Right lung (tissue), 10 donors: Measurements from ENCODE around the gene SREK1. TPM values are rescaled to one million over a fixed set of nuclear protein-coding genes. Genes with fewer than 3 reads are reported as not detected.
A peak's percentile ranks its signal among the peaks of the same experiment; 100 is the strongest.
"Not testable (repeated sequence)": the region's sequence is repeated elsewhere in the genome, so short reads cannot be mapped to it uniquely, and the experiment has no call there.

Experiments
- DNase-seq, 2 donors: peaks; one replicate each; pipeline ENCODE4 v3.0.0-alpha.2; 2013
- long read RNA-seq, 8 donors: transcript quantifications; one replicate each; lab custom pipeline, GENCODE V29; 2026
- polyA plus RNA-seq, 5 donors: library from polyadenylated mRNA; unstranded; fragments of 120-200 nt; gene quantifications; one replicate each; pipeline versions ENCODE4 v1.2.1 to v1.2.3, GENCODE V29; 2013; ENCODE audit warnings: inconsistent platforms in 1 of 5, low replicate concordance in 1 of 5; ENCODE audit not compliant: insufficient read length in 5 of 5, insufficient read depth in 1 of 5

Gene SREK1
- polyA plus RNA-seq: 100 to 1,000 TPM; 112 to 192 (median 187) TPM
- long read RNA-seq, donor 1, full-length matches to known transcripts: 36 of 71 reads
- long read RNA-seq, donor 1, partial matches to known transcripts: 35 of 71 reads
- long read RNA-seq, donor 1, other reads (novel, unspliced or antisense): 0 of 71 reads
- long read RNA-seq, donor 2, partial matches to known transcripts: 11 of 20 reads
- long read RNA-seq, donor 2, other reads (novel, unspliced or antisense): 0 of 20 reads
- long read RNA-seq, donor 3, full-length matches to known transcripts: 25 of 48 reads
- long read RNA-seq, donor 3, partial matches to known transcripts: 23 of 48 reads
- long read RNA-seq, donor 3, other reads (novel, unspliced or antisense): 0 of 48 reads
- long read RNA-seq, donor 4, transcript SREK1-211 (3 exons, 882 nt): minor isoform, 8 of 49 reads
- long read RNA-seq, donor 4, transcript SREK1-207 (2 exons, 559 nt): major isoform, 10 of 49 reads
- long read RNA-seq, donor 4, transcript SREK1-205 (2 exons, 553 nt): minor isoform, 6 of 49 reads
- long read RNA-seq, donor 4, partial matches to known transcripts: 22 of 49 reads
- long read RNA-seq, donor 4, other reads (novel, unspliced or antisense): 0 of 49 reads
- long read RNA-seq, donor 5, full-length matches to known transcripts: 24 of 32 reads
- long read RNA-seq, donor 5, partial matches to known transcripts: 8 of 32 reads
- long read RNA-seq, donor 5, other reads (novel, unspliced or antisense): 0 of 32 reads
- long read RNA-seq, donor 6, full-length matches to known transcripts: 26 of 31 reads
- long read RNA-seq, donor 6, partial matches to known transcripts: 5 of 31 reads
- long read RNA-seq, donor 6, other reads (novel, unspliced or antisense): 0 of 31 reads
- long read RNA-seq, donor 7, full-length matches to known transcripts: 15 of 15 reads
- long read RNA-seq, donor 7, partial matches to known transcripts: 0 of 15 reads
- long read RNA-seq, donor 7, other reads (novel, unspliced or antisense): 0 of 15 reads
- long read RNA-seq, donor 8, transcript SREK1-211 (3 exons, 882 nt): major isoform, 5 of 10 reads
- long read RNA-seq, donor 8, partial matches to known transcripts: 0 of 10 reads
- long read RNA-seq, donor 8, other reads (novel, unspliced or antisense): 0 of 10 reads

DNA sequence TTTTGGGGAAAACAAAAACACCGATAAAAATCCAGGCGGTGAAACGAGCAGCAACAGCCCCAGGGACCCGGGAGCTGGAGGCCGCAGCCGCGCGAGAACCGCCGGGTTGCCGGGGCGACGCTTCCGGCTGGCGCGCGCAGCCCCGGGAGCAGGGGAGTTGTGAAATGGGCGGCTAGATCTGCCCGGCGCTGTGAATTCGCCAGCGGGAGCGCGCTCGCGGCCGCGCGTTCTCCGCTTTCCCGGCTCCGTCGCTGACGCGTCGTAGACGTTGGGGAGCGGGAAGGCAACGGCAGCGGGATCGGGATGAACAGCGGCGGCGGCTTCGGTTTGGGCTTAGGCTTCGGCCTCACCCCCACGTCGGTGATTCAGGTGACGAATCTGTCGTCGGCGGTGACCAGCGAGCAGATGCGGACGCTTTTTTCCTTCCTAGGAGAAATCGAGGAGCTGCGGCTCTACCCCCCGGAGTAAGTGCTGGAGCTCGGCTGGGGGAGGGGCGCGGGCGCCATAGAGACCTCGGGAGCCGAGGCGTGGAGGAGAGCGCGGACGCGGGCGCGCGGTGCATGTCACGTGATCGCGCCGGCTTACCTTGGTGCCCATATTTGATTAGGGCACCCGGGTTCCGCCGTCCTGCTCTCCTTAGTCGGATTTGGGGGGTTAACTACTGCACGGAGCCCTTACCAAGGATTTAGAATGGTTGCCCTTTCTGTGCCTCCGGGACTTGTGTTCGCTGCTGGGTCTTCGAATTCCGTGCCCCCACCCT, at the start of gene SREK1:
Gene SREK1 (plus strand): TSS at position 227 of the 760 bp plus-strand sequence. CDS start 77 bp downstream, at position 304.
- DNase-seq: peak; percentile 97 to 98

DNA sequence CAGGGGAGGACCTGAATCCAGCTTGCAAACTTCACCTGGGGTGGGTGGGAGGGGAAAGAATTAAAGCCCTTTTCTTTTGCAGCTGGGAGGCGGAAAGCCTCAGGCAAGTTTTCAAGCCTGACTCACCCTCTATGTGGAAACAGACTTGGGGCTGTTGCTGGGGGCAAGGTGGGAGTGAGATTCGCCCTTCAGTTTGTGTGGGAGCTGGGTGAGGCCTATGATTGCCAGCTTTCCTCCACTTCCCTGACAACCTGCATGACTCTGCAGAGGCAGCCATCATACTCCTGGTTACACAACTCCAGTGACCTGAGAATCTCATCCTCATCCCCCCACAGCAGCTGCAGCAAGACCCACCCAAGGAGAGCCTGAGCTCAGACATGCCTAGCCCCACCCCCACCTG, 43.2 kb upstream of the SREK1 start:
- DNase-seq: no peak

DNA sequence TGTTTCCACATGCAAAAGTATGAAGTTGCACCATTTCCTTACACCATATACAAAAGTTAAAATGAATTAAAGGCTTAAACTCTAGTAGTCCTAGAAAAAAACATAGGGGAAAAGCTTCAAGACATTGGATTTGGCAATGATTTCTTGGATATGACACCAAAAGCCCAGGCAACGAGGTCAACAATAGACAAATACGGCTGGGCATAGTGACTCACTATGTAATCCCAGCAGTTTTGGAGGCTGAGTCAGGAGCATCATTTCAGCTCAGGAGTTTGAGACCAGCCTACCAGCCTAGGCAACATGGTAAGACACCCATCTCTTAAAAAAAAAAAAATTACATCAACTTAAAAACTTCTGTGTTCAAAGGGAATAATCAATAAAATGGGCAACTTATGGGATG, 30.9 kb upstream of the SREK1 start:
- DNase-seq: no peak

DNA sequence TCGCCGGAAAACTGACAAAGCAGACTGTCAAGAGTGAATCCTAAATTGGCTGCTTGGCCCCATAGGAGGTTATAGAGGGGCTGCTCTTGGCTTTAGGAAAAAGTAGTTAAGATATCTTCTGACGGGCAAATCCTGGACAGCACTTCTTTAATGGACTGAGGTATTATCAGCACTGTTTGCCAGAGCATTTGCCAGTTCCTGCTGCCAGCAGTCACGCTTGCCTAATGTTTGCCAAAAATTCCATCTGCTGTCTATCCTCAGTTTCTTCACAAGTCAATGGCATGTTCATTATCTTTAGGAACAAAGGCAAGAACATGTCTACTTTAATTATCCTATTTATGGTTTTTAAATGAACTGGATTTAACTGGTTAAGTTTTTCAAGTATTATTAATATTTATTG, 25.8 kb upstream of the SREK1 start:
- DNase-seq: no peak

GRCh38 chr5:66122379-66123034, 21.6 kb upstream of the SREK1 start:
- DNase-seq: no peak

- no peak for DNase-seq
Measured at GRCh38 chr5:66129144-66129543, 15.0 kb upstream of the SREK1 start.

DNA sequence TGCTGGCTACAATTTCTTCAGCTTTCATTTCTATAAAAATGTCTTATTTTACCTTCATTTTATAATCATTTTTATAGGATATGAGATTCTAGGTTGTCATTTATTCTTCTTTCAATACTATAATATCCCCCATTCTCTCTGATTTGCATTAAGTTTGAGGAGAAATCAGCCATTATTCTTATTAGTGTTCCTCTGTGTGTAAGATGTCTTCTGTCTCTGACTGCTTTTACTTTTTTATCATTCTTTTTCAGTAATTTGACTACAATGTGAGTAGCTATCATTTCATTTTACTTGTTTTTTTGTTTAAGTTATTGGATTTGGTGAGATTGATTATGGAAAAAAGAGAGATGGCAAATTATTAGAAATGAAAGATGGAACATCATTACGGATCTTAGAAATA, 13.6 kb upstream of the SREK1 start:
- no peak for DNase-seq

DNA sequence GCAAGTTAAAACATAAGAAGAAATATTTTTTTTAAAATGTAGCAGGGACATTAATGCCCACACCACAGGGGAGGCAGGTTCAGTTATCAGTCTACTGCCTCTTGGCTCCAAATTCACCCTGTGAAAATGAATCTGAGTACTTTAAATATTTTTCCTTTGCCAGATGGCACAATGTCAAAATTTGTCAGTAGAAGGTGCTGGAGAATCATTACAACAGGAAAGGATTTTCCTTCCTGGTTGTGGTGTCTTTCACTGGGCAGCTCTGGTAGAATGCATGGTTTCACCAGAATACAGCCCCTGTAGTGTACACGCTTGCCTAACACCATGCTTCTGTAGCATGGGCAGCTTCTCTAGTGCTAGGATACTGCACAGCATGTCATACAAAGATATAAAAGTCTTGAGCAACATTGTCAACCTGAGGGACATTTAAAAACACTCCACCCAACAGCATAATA, 9.7 kb upstream of the SREK1 start:
- DNase-seq: no peak

DNA sequence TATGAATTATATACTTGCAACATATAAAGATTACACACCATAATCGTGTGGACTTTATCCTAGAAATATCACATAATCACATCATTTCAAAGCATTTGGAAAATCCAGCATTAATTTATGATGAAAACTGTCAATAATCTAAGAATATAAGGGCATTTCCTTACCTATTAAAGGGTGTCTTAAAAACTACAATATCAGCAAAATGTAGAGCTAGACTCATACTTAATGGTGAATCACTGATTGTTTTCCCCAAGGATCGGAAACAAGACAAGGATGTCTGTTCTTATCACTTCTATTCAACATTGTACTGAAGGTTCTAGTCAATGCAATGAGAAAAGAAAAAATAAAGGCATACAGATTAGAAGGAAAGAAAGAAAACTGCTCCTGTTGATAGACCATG, 8.0 kb upstream of the SREK1 start:
- no peak for DNase-seq

DNA sequence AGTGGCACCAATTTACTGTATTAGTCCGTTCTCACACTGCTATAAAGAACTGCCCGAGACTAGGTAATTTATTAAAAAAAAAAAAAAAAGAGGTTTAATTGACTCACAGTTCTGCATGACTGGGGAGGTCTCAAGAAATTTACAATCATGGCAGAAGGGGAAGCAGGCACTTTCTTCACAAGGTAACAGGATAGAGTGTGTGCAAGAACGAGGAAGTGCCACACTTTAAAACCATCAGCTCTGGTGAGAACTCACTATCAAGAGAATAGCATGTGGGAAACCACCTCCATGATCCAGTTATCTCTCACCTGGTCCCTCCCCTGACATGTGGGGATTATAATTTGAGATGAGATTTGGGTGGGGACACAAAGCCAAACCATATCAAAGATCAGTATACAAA, 7.2 kb upstream of the SREK1 start:
- DNase-seq: not testable (repeated sequence)

- no peak for DNase-seq
Measured at GRCh38 chr5:66138637-66139317, 5.3 kb upstream of the SREK1 start.

DNA sequence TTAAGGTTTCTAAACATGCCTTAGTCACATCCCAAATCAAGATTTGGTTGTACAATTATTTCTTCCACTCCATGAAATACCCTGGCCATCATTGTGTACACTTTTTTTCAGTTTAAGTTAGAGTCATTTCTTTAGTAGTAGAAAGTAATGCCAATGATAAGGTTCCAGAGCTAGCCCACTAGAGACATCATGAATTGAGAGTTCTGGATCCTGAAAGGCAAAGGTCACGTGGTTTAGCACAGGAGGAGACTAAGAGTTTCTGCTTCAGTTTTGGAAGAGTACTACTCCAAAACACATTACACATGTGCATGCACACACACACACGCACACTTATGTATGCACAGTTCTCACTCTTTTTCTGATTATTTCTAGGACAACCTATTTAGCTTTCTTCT, 4.8 kb upstream of the SREK1 start:
- no peak for DNase-seq

DNA sequence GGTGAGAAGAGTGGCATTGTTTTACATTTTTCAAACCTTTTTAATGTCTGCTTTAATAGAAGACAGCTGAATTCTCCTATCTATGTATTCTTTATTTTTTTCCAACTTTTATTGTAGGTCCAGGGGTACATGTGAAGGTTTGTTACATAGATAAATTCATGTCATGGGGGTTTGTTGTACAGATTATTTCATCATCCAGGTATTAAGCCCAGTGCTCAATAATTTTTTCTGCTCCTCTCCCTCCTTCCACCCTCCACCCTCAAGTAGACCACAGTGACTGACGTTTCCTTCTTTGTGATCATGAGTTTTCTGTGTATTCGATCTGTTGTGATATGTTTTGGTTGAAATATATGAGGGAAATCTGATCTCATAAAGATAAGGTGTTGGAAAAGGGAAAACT, 1.7 kb upstream of the SREK1 start:
- DNase-seq: no peak

- peak in 1 of 2 donors; percentile 20 for DNase-seq
Measured at GRCh38 chr5:66143473-66144073, 527 bp upstream of the SREK1 start.

DNA sequence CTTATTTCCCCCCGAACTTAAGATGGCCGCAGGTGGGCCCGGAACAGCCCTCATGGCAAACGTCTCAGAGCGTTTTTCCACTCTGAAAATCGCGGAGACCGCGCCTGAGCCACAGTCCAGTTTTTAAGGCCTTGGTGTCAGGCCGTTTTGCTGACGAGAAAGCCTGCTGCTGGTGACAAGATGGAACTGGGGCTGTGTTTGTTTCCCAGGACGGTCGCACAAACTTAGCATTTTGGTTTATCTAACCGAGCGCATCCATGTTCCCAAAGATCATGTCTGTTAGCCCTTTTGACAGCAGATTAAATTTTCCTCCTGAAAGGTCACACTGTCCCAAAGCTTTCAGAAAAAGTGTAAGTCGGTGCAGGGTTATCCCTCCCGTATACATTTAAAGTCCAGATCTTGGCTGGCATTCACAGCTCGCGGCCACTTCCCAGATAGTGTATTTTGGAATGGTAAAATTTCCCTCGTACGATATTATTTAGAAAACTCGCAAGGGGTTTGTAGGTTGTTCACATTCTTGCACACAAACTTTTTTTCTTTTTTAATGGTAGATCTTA, 812 bp downstream of the SREK1 start:
- DNase-seq: no peak

- DNase-seq: no peak
Measured at GRCh38 chr5:66145737-66146136, 1.6 kb downstream of the SREK1 start.

GRCh38 chr5:66149950-66150349, 5.8 kb downstream of the SREK1 start:
- DNase-seq: no peak

GRCh38 chr5:66151030-66151429, 6.9 kb downstream of the SREK1 start:
- no peak for DNase-seq

- no peak for DNase-seq
Measured at GRCh38 chr5:66151491-66151890, 7.4 kb downstream of the SREK1 start.
